Measurements from ENCODE around the gene AMHR2. TPM values are rescaled to one million over a fixed set of nuclear protein-coding genes. Genes with fewer than 3 reads are reported as not detected.

The AMHR2 gene
- total and polyA plus RNA-seq, 2 experiments from 2014 or later = not detected

GRCh38 chr12:53454707-53455106, 31.1 kb downstream of the AMHR2 start:
- Histone ChIP-seq H3K4me1 (ENCODE audit: insufficient read depth) (peaks cover 14% of the 10 kb centered on the region), H3F3A (ENCODE audit: insufficient read depth) (peaks cover 66% of the 10 kb centered on the region), H3K79me2 (ENCODE audit: insufficient read depth) (peaks cover 75% of the 10 kb centered on the region), H3K27me3 (replicated peaks; ENCODE audit: insufficient read depth) (no peaks in the 10 kb centered on the region), H3K4me2 (ENCODE audit: unreplicated experiment) (peak overlapping the region; percentile 88), H2AFZ (no peak overlapping the region), H3K9me2 (ENCODE audit: insufficient read depth) (no peaks in the 10 kb centered on the region), H3K4me3 (peak overlapping the region; percentile 99), H3K36me3 (ENCODE audit: low read depth) (peaks cover 60% of the 10 kb centered on the region), H3K9ac (peak overlapping the region; percentile 99), H3K27ac (no peak overlapping the region), H3K9me3 (ENCODE audit: low read depth) (no peaks in the 10 kb centered on the region), H4K20me1 (ENCODE audit: insufficient read depth) (peaks cover 30% of the 10 kb centered on the region)
- WGBS, 2 experiments (ENCODE audit: low coverage in 1 of 2, low lambda C conversion rate in 2 of 2, missing lambda C conversion rate in 2 of 2) = 76 to 79% methylated on average over 3 of the region's 3 CpGs
- DNase-seq = no peak
- in situ Hi-C loops (cut with MboI) = no loop called here
- no peak for TF ChIP-seq EZH2phosphoT487 (IDR thresholded peaks at IDR 0.05; ENCODE audit: insufficient read depth, low read depth)

GRCh38 chr12:53456654-53457366, 33.2 kb downstream of the AMHR2 start:
- in situ Hi-C loops (cut with MboI) = no loop called here
- H3K9ac ChIP-seq = no peak overlapping the region
- TF ChIP-seq EZH2 (IDR thresholded peaks at IDR 0.05; ENCODE audit: insufficient read depth, poor library complexity, severe bottlenecking) = no peak
- no peak for TF ChIP-seq EZH2phosphoT487 (IDR thresholded peaks at IDR 0.05; ENCODE audit: insufficient read depth, low read depth)
- H3K27me3 ChIP-seq (replicated peaks; ENCODE audit: insufficient read depth) = no peaks in the 10 kb centered on the region
- H4K20me1 ChIP-seq (ENCODE audit: insufficient read depth) = peaks cover 38% of the 10 kb centered on the region
- H3F3A ChIP-seq (ENCODE audit: insufficient read depth) = peaks cover 73% of the 10 kb centered on the region
- no peak overlapping the region for H3K4me2 ChIP-seq (ENCODE audit: unreplicated experiment)
- no peaks in the 10 kb centered on the region for H3K9me3 ChIP-seq (ENCODE audit: low read depth)
- H3K4me3 ChIP-seq = no peak overlapping the region
- no peak for DNase-seq
- peaks cover 96% of the 10 kb centered on the region for H3K79me2 ChIP-seq (ENCODE audit: insufficient read depth)
- no peak overlapping the region for H3K27ac ChIP-seq
- WGBS, 2 experiments (ENCODE audit: low coverage in 1 of 2, low lambda C conversion rate in 2 of 2, missing lambda C conversion rate in 2 of 2) = 73 to 76% methylated on average over 6 of the region's 6 CpGs
- no peak overlapping the region for H2AFZ ChIP-seq
- H3K36me3 ChIP-seq (ENCODE audit: low read depth) = peaks cover 81% of the 10 kb centered on the region
- H3K4me1 ChIP-seq (ENCODE audit: insufficient read depth) = peaks cover 14% of the 10 kb centered on the region
- no peaks in the 10 kb centered on the region for H3K9me2 ChIP-seq (ENCODE audit: insufficient read depth)

GRCh38 chr12:53459097-53459496, 35.4 kb downstream of the AMHR2 start:
- H3K27me3 ChIP-seq (replicated peaks; ENCODE audit: insufficient read depth) = no peaks in the 10 kb centered on the region
- in situ Hi-C loops (cut with MboI) = no loop called here
- H3K9me2 ChIP-seq (ENCODE audit: insufficient read depth) = no peaks in the 10 kb centered on the region
- H3K4me3 ChIP-seq = no peak overlapping the region
- H3K9me3 ChIP-seq (ENCODE audit: low read depth) = no peaks in the 10 kb centered on the region
- H2AFZ ChIP-seq = no peak overlapping the region
- H3K4me1 ChIP-seq (ENCODE audit: insufficient read depth) = peaks cover 6% of the 10 kb centered on the region
- no peak for DNase-seq
- H3K9ac ChIP-seq = no peak overlapping the region
- peaks cover 23% of the 10 kb centered on the region; the same call in 1 of the 2 replicates for H4K20me1 ChIP-seq (ENCODE audit: insufficient read depth)
- peaks cover 98% of the 10 kb centered on the region for H3K36me3 ChIP-seq (ENCODE audit: low read depth)
- peaks cover 100% of the 10 kb centered on the region for H3K79me2 ChIP-seq (ENCODE audit: insufficient read depth)
- peaks cover 82% of the 10 kb centered on the region for H3F3A ChIP-seq (ENCODE audit: insufficient read depth)
- H3K4me2 ChIP-seq (ENCODE audit: unreplicated experiment) = no peak overlapping the region
- 54 to 57% methylated on average over 4 of the region's 4 CpGs for WGBS, 2 experiments (ENCODE audit: low coverage in 1 of 2, low lambda C conversion rate in 2 of 2, missing lambda C conversion rate in 2 of 2)
- H3K27ac ChIP-seq = no peak overlapping the region
- no peak for TF ChIP-seq EZH2 (IDR thresholded peaks at IDR 0.05; ENCODE audit: insufficient read depth, poor library complexity, severe bottlenecking)

- Histone ChIP-seq H3K9me2 (ENCODE audit: insufficient read depth) (no peaks in the 10 kb centered on the region), H3K4me3 (no peak overlapping the region), H3K27ac (no peak overlapping the region), H3K36me3 (ENCODE audit: low read depth) (peaks cover 97% of the 10 kb centered on the region), H3K9ac (peak overlapping the region; percentile 27), H3F3A (ENCODE audit: insufficient read depth) (peaks cover 68% of the 10 kb centered on the region), H3K4me2 (ENCODE audit: unreplicated experiment) (no peak overlapping the region), H4K20me1 (ENCODE audit: insufficient read depth) (peaks cover 9% of the 10 kb centered on the region; the same call in 1 of the 2 replicates), H3K79me2 (ENCODE audit: insufficient read depth) (peaks cover 100% of the 10 kb centered on the region), H3K4me1 (ENCODE audit: insufficient read depth) (no peaks in the 10 kb centered on the region), H3K27me3 (replicated peaks; ENCODE audit: insufficient read depth) (no peaks in the 10 kb centered on the region), H2AFZ (no peak overlapping the region), H3K9me3 (ENCODE audit: low read depth) (no peaks in the 10 kb centered on the region)
- no peak for DNase-seq
- in situ Hi-C loops (cut with MboI) = no loop called here
- 96 to 100% methylated on average over 3 of the region's 3 CpGs for whole genome bisulfite sequencing, 2 experiments (ENCODE audit: low coverage in 1 of 2, low lambda C conversion rate in 2 of 2, missing lambda C conversion rate in 2 of 2)
- no peak for TF ChIP-seq EZH2 (IDR thresholded peaks at IDR 0.05; ENCODE audit: insufficient read depth, poor library complexity, severe bottlenecking)
- no peak for TF ChIP-seq EZH2phosphoT487 (IDR thresholded peaks at IDR 0.05; ENCODE audit: insufficient read depth, low read depth)
These were observed 37.4 kb downstream of the AMHR2 start for GRCh38 chr12:53461059-53461458.
